DND-41 (cell line): ENCODE measurements around the gene MALAT1.

Experiments
- EZH2 ChIP-seq: IDR thresholded peaks from 3 replicates; pipeline ENCODE4 v1.6.1; 2012; ENCODE audit warnings: borderline replicate concordance, low read depth, mild to moderate bottlenecking, moderate library complexity, low read length, inconsistent platforms; ENCODE audit not compliant: severe bottlenecking
- TF ChIP-seq, protein P1 (sequence below): IDR thresholded peaks from 2 replicates; pipeline ENCODE4 v1.5.1; 2012; ENCODE audit warnings: borderline replicate concordance, low read length, moderate library complexity, mild to moderate bottlenecking; ENCODE audit not compliant: poor library complexity, severe bottlenecking; ENCODE audit errors: extremely low read depth

DNA sequence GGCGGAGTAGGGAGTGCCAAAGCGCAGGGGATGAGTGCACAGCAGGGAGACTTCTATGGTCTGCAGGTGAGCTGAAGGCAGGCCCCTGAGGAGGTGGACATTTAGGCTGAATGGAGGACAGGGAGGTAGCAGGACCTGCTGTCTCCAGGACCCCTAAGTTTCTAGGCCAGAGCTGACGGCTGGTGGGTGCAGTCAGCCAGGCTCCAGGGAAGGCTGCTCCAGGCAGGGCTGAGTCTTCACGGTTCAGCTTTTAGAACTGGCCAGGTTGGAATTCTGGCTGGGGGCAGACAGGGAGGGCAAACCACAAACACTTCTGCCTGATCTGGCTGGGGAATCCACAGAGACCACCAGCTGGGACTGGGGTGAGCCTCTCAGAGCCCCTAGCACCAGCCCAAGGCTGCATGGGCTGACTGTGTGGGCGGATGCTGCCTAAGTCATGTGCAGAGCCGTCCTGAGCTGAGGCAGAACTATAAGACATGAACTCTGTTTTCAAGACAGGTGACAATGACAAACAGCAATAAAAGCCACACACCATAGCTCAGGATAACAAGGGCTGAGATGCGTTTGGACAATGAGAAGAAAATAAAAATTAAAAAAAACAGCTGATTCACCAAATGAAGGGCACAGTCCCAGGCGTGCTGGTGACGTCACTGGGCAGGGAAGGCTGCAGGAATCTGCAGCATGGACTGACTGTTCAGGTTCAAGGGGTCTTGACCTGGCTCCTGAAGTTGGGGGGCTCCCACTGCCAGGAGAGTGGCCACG, 10.4 kb upstream of the MALAT1 start:
- TF ChIP-seq EZH2 = no peak
- TF ChIP-seq, protein P1, sequence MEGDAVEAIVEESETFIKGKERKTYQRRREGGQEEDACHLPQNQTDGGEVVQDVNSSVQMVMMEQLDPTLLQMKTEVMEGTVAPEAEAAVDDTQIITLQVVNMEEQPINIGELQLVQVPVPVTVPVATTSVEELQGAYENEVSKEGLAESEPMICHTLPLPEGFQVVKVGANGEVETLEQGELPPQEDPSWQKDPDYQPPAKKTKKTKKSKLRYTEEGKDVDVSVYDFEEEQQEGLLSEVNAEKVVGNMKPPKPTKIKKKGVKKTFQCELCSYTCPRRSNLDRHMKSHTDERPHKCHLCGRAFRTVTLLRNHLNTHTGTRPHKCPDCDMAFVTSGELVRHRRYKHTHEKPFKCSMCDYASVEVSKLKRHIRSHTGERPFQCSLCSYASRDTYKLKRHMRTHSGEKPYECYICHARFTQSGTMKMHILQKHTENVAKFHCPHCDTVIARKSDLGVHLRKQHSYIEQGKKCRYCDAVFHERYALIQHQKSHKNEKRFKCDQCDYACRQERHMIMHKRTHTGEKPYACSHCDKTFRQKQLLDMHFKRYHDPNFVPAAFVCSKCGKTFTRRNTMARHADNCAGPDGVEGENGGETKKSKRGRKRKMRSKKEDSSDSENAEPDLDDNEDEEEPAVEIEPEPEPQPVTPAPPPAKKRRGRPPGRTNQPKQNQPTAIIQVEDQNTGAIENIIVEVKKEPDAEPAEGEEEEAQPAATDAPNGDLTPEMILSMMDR = no peak
